HPDE6-E6E7 (cell line): Measurements from ENCODE around the gene SPATS2L.
"Not testable (repeated sequence)": the region's sequence is repeated elsewhere in the genome, so short reads cannot be mapped to it uniquely, and the experiment has no call there.

Source experiments
- DNase-seq: peaks from one replicate; pipeline ENCODE4 v3.0.0; 2011; ENCODE audit warnings: missing footprints; ENCODE audit errors: extremely low spot score

The SPATS2L gene

GRCh38 chr2:200319548-200320337, 13.2 kb downstream of the SPATS2L start:
- DNase-seq = no peak

- no peak for DNase-seq
Measured at GRCh38 chr2:200320344-200320743, 13.9 kb downstream of the SPATS2L start.

GRCh38 chr2:200320991-200321390, 14.5 kb downstream of the SPATS2L start:
- no peak for DNase-seq

- DNase-seq = no peak
Measured at GRCh38 chr2:200321780-200322534, 15.5 kb downstream of the SPATS2L start.

- DNase-seq = no peak
Measured at GRCh38 chr2:200322607-200323006, 16.1 kb downstream of the SPATS2L start.

- no peak for DNase-seq
Measured at GRCh38 chr2:200324362-200324761, 17.9 kb downstream of the SPATS2L start.

GRCh38 chr2:200329384-200329783, 22.9 kb downstream of the SPATS2L start:
- no peak for DNase-seq

- no peak for DNase-seq
Measured at GRCh38 chr2:200329798-200330197, 23.3 kb downstream of the SPATS2L start.

- no peak for DNase-seq
Measured at GRCh38 chr2:200330351-200331060, 24.0 kb downstream of the SPATS2L start.

GRCh38 chr2:200331061-200331400, 24.5 kb downstream of the SPATS2L start:
- DNase-seq = no peak

GRCh38 chr2:200335657-200336056, 29.2 kb downstream of the SPATS2L start:
- no peak for DNase-seq

GRCh38 chr2:200336980-200337615, 30.6 kb downstream of the SPATS2L start:
- DNase-seq = no peak

GRCh38 chr2:200337621-200338020, 31.1 kb downstream of the SPATS2L start:
- DNase-seq = no peak

GRCh38 chr2:200338692-200339091, 32.2 kb downstream of the SPATS2L start:
- no peak for DNase-seq

- DNase-seq = no peak
Measured at GRCh38 chr2:200340508-200341224, 34.2 kb downstream of the SPATS2L start.

- no peak for DNase-seq
Measured at GRCh38 chr2:200341376-200341775, 34.9 kb downstream of the SPATS2L start.

GRCh38 chr2:200342235-200342634, 35.7 kb downstream of the SPATS2L start:
- no peak for DNase-seq

GRCh38 chr2:200342654-200343053, 36.2 kb downstream of the SPATS2L start:
- no peak for DNase-seq

GRCh38 chr2:200344202-200344601, 37.7 kb downstream of the SPATS2L start:
- DNase-seq = not testable (repeated sequence)

- DNase-seq = no peak
Measured at GRCh38 chr2:200345975-200346374, 39.5 kb downstream of the SPATS2L start.

- DNase-seq = no peak
Measured at GRCh38 chr2:200347301-200347700, 40.8 kb downstream of the SPATS2L start.
